ENCODE measurements around the gene SYNE2. TPM values are rescaled to one million over a fixed set of nuclear protein-coding genes. Genes with fewer than 3 reads are reported as not detected.

Gene SYNE2
- total RNA-seq, 1 donor from 2014 or later = 145 TPM

GRCh38 chr14:63840981-63841380, 11.8 kb upstream of the SYNE2 start:
- Histone ChIP-seq H3K4me1 (no peaks in the 10 kb centered on the region), H3K4me3 (no peak overlapping the region), H3K36me3 (no peaks in the 10 kb centered on the region), H3K9me3 (peaks cover 7% of the 10 kb centered on the region), H3K27ac (no peak overlapping the region), H3K27me3 (no peaks in the 10 kb centered on the region)
- DNase-seq (ENCODE audit: extremely low spot score in 2 of 2) = no peak
- intact Hi-C loops (cut with DNase I) = no loop called here
- no peak for TF ChIP-seq POLR2A (IDR thresholded peaks at IDR 0.05)
- TF ChIP-seq POLR2AphosphoS5 (IDR thresholded peaks at IDR 0.05; ENCODE audit: insufficient read depth in 1 of 2, low read depth in 1 of 2) = no peak
- no peak for TF ChIP-seq CTCF (IDR thresholded peaks at IDR 0.05)

GRCh38 chr14:63843796-63844195, 9.0 kb upstream of the SYNE2 start:
- no peaks in the 10 kb centered on the region for H3K27me3 ChIP-seq
- H3K36me3 ChIP-seq = no peaks in the 10 kb centered on the region
- TF ChIP-seq POLR2A (IDR thresholded peaks at IDR 0.05) = no peak
- TF ChIP-seq CTCF (IDR thresholded peaks at IDR 0.05) = no peak
- TF ChIP-seq POLR2AphosphoS5 (IDR thresholded peaks at IDR 0.05; ENCODE audit: insufficient read depth in 1 of 2, low read depth in 1 of 2) = no peak
- no peak overlapping the region for H3K27ac ChIP-seq
- no peaks in the 10 kb centered on the region for H3K4me1 ChIP-seq
- intact Hi-C loops (cut with DNase I) = no loop called here
- peaks cover 7% of the 10 kb centered on the region for H3K9me3 ChIP-seq
- H3K4me3 ChIP-seq = no peak overlapping the region
- no peak for DNase-seq (ENCODE audit: extremely low spot score in 2 of 2)

- Histone ChIP-seq H3K4me3 (no peak overlapping the region), H3K27ac (no peak overlapping the region)
Observed at GRCh38 chr14:63848890-63849289, 3.9 kb upstream of the SYNE2 start.

GRCh38 chr14:63852271-63852816, 460 bp upstream of the SYNE2 start:
- H3K4me1 ChIP-seq = peaks cover 20% of the 10 kb centered on the region
- H3K27me3 ChIP-seq = no peaks in the 10 kb centered on the region
- intact Hi-C loops (cut with DNase I) = loop anchor here (5.0 to 10.0 kb wide), 2 partner anchors 40 to 102 kb away; no protein-coding TSS in a partner anchor
- peak overlapping the region; percentile 97 for H3K27ac ChIP-seq
- DNase-seq (ENCODE audit: extremely low spot score in 2 of 2) = no peak
- H3K9me3 ChIP-seq = no peaks in the 10 kb centered on the region
- TF ChIP-seq POLR2A (IDR thresholded peaks at IDR 0.05) = no peak
- TF ChIP-seq POLR2AphosphoS5 (IDR thresholded peaks at IDR 0.05; ENCODE audit: insufficient read depth in 1 of 2, low read depth in 1 of 2) = no peak
- no peak for TF ChIP-seq CTCF (IDR thresholded peaks at IDR 0.05)
- H3K36me3 ChIP-seq = no peaks in the 10 kb centered on the region
- peak overlapping the region; percentile 83 to 85 for H3K4me3 ChIP-seq

More at GRCh38 chr14:63848890-63849289, 3.9 kb upstream of the SYNE2 start:
- H3K4me1 ChIP-seq = peaks cover 4% of the 10 kb centered on the region
- intact Hi-C loops (cut with DNase I) = no loop called here
- no peak for TF ChIP-seq CTCF (IDR thresholded peaks at IDR 0.05)
- TF ChIP-seq POLR2AphosphoS5 (IDR thresholded peaks at IDR 0.05; ENCODE audit: insufficient read depth in 1 of 2, low read depth in 1 of 2) = peak in 1 of 2 donors; percentile 45
- TF ChIP-seq POLR2A (IDR thresholded peaks at IDR 0.05) = no peak
- no peaks in the 10 kb centered on the region for H3K27me3 ChIP-seq
- no peaks in the 10 kb centered on the region for H3K9me3 ChIP-seq
- DNase-seq (ENCODE audit: extremely low spot score in 2 of 2) = no peak
- no peaks in the 10 kb centered on the region for H3K36me3 ChIP-seq

GRCh38 chr14:63853831-63854293, 1.1 kb downstream of the SYNE2 start:
- Histone ChIP-seq H3K9me3 (no peaks in the 10 kb centered on the region), H3K4me3 (peak overlapping the region; percentile 83 to 85), H3K4me1 (peaks cover 20% of the 10 kb centered on the region), H3K27me3 (no peaks in the 10 kb centered on the region), H3K27ac (peak overlapping the region; percentile 97), H3K36me3 (no peaks in the 10 kb centered on the region)
- TF ChIP-seq CTCF (IDR thresholded peaks at IDR 0.05) = no peak
- TF ChIP-seq POLR2A (IDR thresholded peaks at IDR 0.05) = peak in 1 of 2 donors; percentile 32
- peak; percentile 25 to 67 for TF ChIP-seq POLR2AphosphoS5 (IDR thresholded peaks at IDR 0.05; ENCODE audit: insufficient read depth in 1 of 2, low read depth in 1 of 2)
- intact Hi-C loops (cut with DNase I) = loop anchor here (5.0 to 10.0 kb wide), 2 partner anchors 38 to 101 kb away; no protein-coding TSS in a partner anchor
- DNase-seq (ENCODE audit: extremely low spot score in 2 of 2) = no peak

Data from vagina (tissue), 2 donors.